ENCODE data around the gene DEAF1. TPM values are rescaled to one million over a fixed set of nuclear protein-coding genes. Genes with fewer than 3 reads are reported as not detected.
A peak's percentile ranks its signal among the peaks of the same experiment; 100 is the strongest.

Gene DEAF1
- total RNA-seq, 1 donor from 2014 or later = 60.5 TPM

GRCh38 chr11:662689-663274 lies 32.2 kb downstream of the DEAF1 start:
- H3K9me3 ChIP-seq = no peaks in the 10 kb centered on the region
- DNase-seq (ENCODE audit: low spot score in 2 of 2) = peak in 1 of 2 donors; percentile 78
- H3K27ac ChIP-seq = no peak overlapping the region
- H3K4me3 ChIP-seq = no peak overlapping the region
- H3K27me3 ChIP-seq = no peaks in the 10 kb centered on the region
- intact Hi-C loops (cut with DNase I) = loop anchor here (1.0 kb wide), 2 partner anchors 61 to 66 kb away; no protein-coding TSS in a partner anchor
- peaks cover 30 to 53% of the 10 kb centered on the region in 2 donors for H3K36me3 ChIP-seq
- H3K4me1 ChIP-seq = no peaks in the 10 kb centered on the region
- TF ChIP-seq CTCF (IDR thresholded peaks at IDR 0.05) = peak; percentile 64 to 81 (median 69)

- H3K27me3 ChIP-seq = no peaks in the 10 kb centered on the region
- no peaks in the 10 kb centered on the region for H3K9me3 ChIP-seq
- intact Hi-C loops (cut with DNase I) = no loop called here
These were observed 34.2 kb downstream of the DEAF1 start for GRCh38 chr11:660681-661444.

GRCh38 chr11:660281-660680 lies 34.7 kb downstream of the DEAF1 start:
- Histone ChIP-seq H3K36me3 (peaks cover 35 to 52% of the 10 kb centered on the region in 2 donors), H3K9me3 (no peaks in the 10 kb centered on the region), H3K4me3 (no peak overlapping the region), H3K4me1 (no peaks in the 10 kb centered on the region), H3K27ac (no peak overlapping the region), H3K27me3 (no peaks in the 10 kb centered on the region)
- DNase-seq (ENCODE audit: low spot score in 2 of 2) = no peak
- TF ChIP-seq CTCF (IDR thresholded peaks at IDR 0.05) = no peak
- intact Hi-C loops (cut with DNase I) = no loop called here

More at GRCh38 chr11:660681-661444, 34.2 kb downstream of the DEAF1 start:
- DNase-seq (ENCODE audit: low spot score in 2 of 2) = no peak
- Histone ChIP-seq H3K4me1 (no peaks in the 10 kb centered on the region), H3K27ac (no peak overlapping the region), H3K36me3 (peaks cover 35 to 58% of the 10 kb centered on the region in 2 donors), H3K4me3 (no peak overlapping the region)
- no peak for TF ChIP-seq CTCF (IDR thresholded peaks at IDR 0.05)

GRCh38 chr11:659532-660085 lies 35.4 kb downstream of the DEAF1 start:
- Histone ChIP-seq H3K27me3 (no peaks in the 10 kb centered on the region), H3K9me3 (no peaks in the 10 kb centered on the region), H3K27ac (no peak overlapping the region), H3K4me3 (no peak overlapping the region), H3K36me3 (peaks cover 35 to 51% of the 10 kb centered on the region in 2 donors), H3K4me1 (no peaks in the 10 kb centered on the region)
- intact Hi-C loops (cut with DNase I) = no loop called here
- DNase-seq (ENCODE audit: low spot score in 2 of 2) = no peak
- TF ChIP-seq CTCF (IDR thresholded peaks at IDR 0.05) = no peak

GRCh38 chr11:657691-658126 lies 37.3 kb downstream of the DEAF1 start:
- H3K36me3 ChIP-seq = peaks cover 30 to 53% of the 10 kb centered on the region in 2 donors
- H3K27ac ChIP-seq = no peak overlapping the region
- no peaks in the 10 kb centered on the region for H3K27me3 ChIP-seq
- intact Hi-C loops (cut with DNase I) = no loop called here
- no peak for TF ChIP-seq CTCF (IDR thresholded peaks at IDR 0.05)
- no peak for DNase-seq (ENCODE audit: low spot score in 2 of 2)
- no peaks in the 10 kb centered on the region for H3K9me3 ChIP-seq
- H3K4me1 ChIP-seq = no peaks in the 10 kb centered on the region
- no peak overlapping the region for H3K4me3 ChIP-seq
